Common myeloid progenitor, CD34-positive (primary cell): Measurements from ENCODE around the gene AFTPH.

Experiments
- CTCF ChIA-PET: fragments of 350-600 bp; sonication (Branson Sonifier 250); formaldehyde crosslinking; loops from one replicate; lab custom pipeline; 2021; ENCODE audit warnings: antibody characterized with exemption; lab: Charles Lee
- POLR2A ChIA-PET: fragments of 350-600 bp; sonication (Branson Sonifier 250); formaldehyde crosslinking; loops from one replicate; lab custom pipeline; 2021; ENCODE audit warnings: antibody characterized with exemption; lab: Charles Lee
- DNase-seq, 3 donors: peaks; one replicate each; pipeline versions ENCODE4 v3.0.0 to v3.0.0-alpha.2; 2013
- H3K27ac ChIP-seq, 2 experiments: 1 replicate in 1 of 2; 2 replicates in 1 of 2; pipeline ENCODE4 v1.7.0; 2013; ENCODE audit warnings: inconsistent platforms in 2 of 2, low read length in 2 of 2, mild to moderate bottlenecking in 2 of 2, low read depth in 1 of 2, moderate library complexity in 1 of 2; ENCODE audit not compliant: severe bottlenecking in 2 of 2, insufficient read depth in 1 of 2, poor library complexity in 1 of 2
- H3K27me3 ChIP-seq, 5 experiments: replicated peaks in 2 of 5; 1 replicate in 3 of 5; 2 replicates in 2 of 5; pipeline versions ENCODE4 v1.6.1 to v1.7.0; 2013; ENCODE audit warnings: low read length in 4 of 5, mild to moderate bottlenecking in 2 of 5, moderate library complexity in 2 of 5, inconsistent platforms in 1 of 5; ENCODE audit not compliant: insufficient read depth in 5 of 5, control insufficient read depth in 4 of 5
- H3K36me3 ChIP-seq, 4 experiments: 1 replicate in 2 of 4; 2 replicates in 2 of 4; pipeline versions ENCODE4 v1.6.1 to v1.7.0; 2013; ENCODE audit warnings: low read length in 3 of 4, control low read depth in 1 of 4, mild to moderate bottlenecking in 1 of 4; ENCODE audit not compliant: control insufficient read depth in 4 of 4, insufficient read depth in 4 of 4
- H3K4me1 ChIP-seq, 4 experiments: 1 replicate in 3 of 4; 2 replicates in 1 of 4; pipeline versions ENCODE4 v1.6.1 to v1.7.1; 2013; ENCODE audit warnings: low read length in 3 of 4, mild to moderate bottlenecking in 3 of 4, control low read depth in 1 of 4, inconsistent platforms in 1 of 4, moderate library complexity in 1 of 4; ENCODE audit not compliant: control insufficient read depth in 4 of 4, insufficient read depth in 4 of 4; ENCODE audit errors: control extremely low read depth in 1 of 4
- H3K4me3 ChIP-seq, 7 experiments: 1 replicate in 4 of 7; 2 replicates in 3 of 7; pipeline versions ENCODE4 v1.5.1 to v1.7.0; 2013; ENCODE audit warnings: mild to moderate bottlenecking in 7 of 7, low read length in 6 of 7, moderate library complexity in 6 of 7, inconsistent platforms in 2 of 7, low read depth in 2 of 7, control low read depth in 1 of 7; ENCODE audit not compliant: insufficient read depth in 4 of 7, control insufficient read depth in 1 of 7; ENCODE audit errors: extremely low read depth in 1 of 7
- H3K9me3 ChIP-seq, 5 experiments: 1 replicate in 4 of 5; 2 replicates in 1 of 5; pipeline versions ENCODE4 v1.6.1 to v1.7.1; 2013; ENCODE audit warnings: low read length in 4 of 5, mild to moderate bottlenecking in 2 of 5, inconsistent platforms in 1 of 5, low read depth in 1 of 5, moderate library complexity in 1 of 5; ENCODE audit not compliant: control insufficient read depth in 4 of 5, insufficient read depth in 2 of 5; ENCODE audit errors: control extremely low read depth in 1 of 5
- WGBS: methylation state at CpG from one replicate; pipeline ENCODE4 v1.1.5; 2013; ENCODE audit not compliant: insufficient coverage; 5-methylcytosine and 5-hydroxymethylcytosine counted together

AFTPH gene

DNA sequence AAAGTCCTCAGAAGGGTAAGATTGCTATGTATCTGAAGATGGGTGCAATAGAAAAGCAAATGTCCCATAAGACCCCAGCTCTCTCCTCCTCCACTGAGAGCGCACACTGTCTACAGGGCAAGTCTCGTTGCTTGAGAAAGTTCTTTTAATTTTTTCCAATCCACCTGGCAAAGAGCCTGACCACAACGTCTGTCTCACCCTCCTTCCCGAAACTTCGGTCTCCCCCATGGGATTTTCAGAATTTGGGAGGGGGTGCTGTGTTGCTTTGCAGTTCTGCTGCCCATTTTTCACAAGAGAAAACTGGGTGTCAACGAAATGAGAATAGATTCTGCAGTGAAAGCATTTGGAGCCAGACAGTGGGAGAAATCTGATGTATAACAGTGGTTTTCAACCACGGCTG, 89.1 kb downstream of the AFTPH start:
- Histone ChIP-seq H3K27me3 (no peaks in the 10 kb centered on the region), H3K27ac (no peak overlapping the region), H3K36me3 (no peaks in the 10 kb centered on the region), H3K4me3 (no peak overlapping the region), H3K9me3 (no peaks in the 10 kb centered on the region), H3K4me1 (peaks cover 9 to 41% (median 28%) of the 10 kb centered on the region in 4 experiments)
- ChIA-PET CTCF (interaction anchor here (0.6 to 1.0 kb wide), 3 partner anchors 21 to 238 kb away, joined by 3 read pairs; no protein-coding TSS in a partner anchor), POLR2A (no interaction called here)
- DNase-seq = no peak
- WGBS = 80% methylated on average over 1 of the region's 7 CpGs

DNA sequence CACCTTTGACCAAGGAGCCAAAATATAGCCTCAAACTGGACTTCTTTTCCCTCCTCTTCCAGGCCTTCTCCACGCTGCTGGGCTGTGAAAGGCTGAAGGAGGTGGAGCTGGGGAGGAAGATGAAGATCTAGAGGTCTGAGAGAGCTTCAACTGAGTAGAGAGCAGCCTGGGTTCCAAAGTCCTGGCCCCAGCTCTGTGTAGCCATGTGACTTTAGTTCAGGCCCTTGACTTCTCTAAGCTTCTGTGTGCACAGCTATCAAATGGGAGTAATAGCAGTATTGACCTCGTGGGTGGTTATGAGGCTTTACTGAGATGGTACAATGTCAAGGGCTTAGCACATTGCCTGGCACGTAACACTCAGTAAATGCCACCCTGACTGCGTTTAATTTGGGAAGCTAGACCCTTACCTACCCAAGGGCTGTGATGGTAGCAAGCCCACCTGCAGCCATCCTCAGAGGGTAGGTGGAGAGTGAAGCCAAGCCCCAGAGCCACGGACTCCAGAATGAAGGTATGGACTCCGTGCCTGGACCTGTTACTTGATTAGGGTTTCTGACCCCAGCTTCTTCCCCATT, 91.2 kb downstream of the AFTPH start:
- ChIA-PET CTCF (interaction anchor here (0.7 to 6.7 kb wide), 8 partner anchors 8 to 252 kb away, joined by 3 to 44 read pairs (median 8); no protein-coding TSS in a partner anchor), POLR2A (no interaction called here)
- Histone ChIP-seq H3K36me3 (no peaks in the 10 kb centered on the region), H3K27me3 (no peaks in the 10 kb centered on the region), H3K4me3 (no peak overlapping the region), H3K4me1 (peaks cover 5 to 31% (median 16%) of the 10 kb centered on the region in 4 experiments), H3K9me3 (no peaks in the 10 kb centered on the region), H3K27ac (no peak overlapping the region)
- no peak for DNase-seq
- 100% methylated on average over 4 of the region's 6 CpGs for WGBS

DNA sequence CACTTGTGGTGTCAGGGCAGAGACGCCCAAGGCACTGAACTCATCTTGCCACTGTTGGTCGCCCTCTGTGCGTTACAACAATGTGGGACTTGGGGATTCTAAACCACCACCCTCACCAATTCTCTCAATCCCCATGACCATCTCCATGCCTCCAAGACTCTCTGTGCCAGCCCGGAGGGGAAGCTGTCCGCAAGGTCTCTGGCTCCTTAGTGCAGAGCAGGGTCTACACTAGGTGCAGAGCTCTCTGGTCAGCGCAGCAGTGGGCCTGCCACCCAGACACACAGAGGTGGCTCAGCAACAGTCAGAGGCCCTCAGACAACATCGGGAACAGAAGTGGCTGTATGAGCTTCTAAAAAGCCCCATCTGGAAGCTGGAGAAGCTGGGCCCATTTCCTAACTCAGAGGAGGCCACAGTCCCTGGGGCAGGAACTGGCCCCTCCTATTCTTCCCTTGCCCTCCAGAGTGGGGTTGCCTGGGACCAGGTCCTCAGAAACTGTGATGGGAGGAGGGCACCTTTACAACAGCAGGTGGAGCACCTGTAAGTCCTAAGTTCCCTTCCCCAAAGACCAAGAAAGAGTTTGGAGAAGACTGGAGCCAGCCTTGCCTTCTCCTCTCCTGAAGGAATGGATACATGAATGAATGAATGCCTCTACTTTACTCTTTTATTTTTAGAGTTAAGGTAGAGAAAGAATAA, 91.9 kb downstream of the AFTPH start:
- Histone ChIP-seq H3K4me3 (no peak overlapping the region), H3K9me3 (no peaks in the 10 kb centered on the region), H3K27me3 (no peaks in the 10 kb centered on the region), H3K4me1 (peaks cover 5 to 31% (median 16%) of the 10 kb centered on the region in 4 experiments), H3K27ac (no peak overlapping the region), H3K36me3 (no peaks in the 10 kb centered on the region)
- ChIA-PET CTCF (interaction anchor here (1.0 to 6.7 kb wide), 16 partner anchors 9 to 376 kb away, joined by 3 to 44 read pairs (median 5); no protein-coding TSS in a partner anchor), POLR2A (interaction anchor here (1.1 kb wide), 1 partner anchor 7 kb away, joined by 3 read pairs; no protein-coding TSS in a partner anchor)
- 98% methylated on average over 5 of the region's 7 CpGs for WGBS
- no peak for DNase-seq

DNA sequence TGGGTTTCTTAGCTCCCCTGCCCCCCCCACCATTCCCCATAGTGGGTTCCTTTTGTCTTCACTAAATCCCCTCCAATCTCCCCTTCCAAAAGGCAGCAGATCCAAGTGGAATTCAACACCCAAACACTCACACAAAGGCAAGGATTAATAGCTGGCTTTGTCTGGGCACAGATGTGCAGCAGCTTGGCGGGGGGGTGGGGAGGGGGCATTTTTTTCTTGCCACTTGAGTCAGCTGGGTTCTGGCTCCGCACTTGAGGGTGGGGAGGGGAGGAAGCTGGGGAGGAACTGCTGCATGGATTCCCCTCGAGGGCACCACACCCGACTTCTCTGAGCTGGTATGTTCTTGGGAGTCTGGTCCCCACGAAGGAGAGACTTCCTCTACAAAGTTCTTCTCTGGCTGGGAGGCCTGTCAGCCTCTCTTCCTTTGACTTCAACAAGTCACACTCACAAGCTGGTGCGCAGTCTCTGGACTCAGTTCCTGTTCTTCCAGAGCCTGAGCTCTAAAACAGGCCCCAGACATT, 93.6 kb downstream of the AFTPH start:
- CTCF ChIA-PET = interaction anchor here (1.2 to 6.7 kb wide), 9 partner anchors 10 to 374 kb away, joined by 3 to 44 read pairs (median 7); no protein-coding TSS in a partner anchor
- peak in 2 of 3 donors; percentile 54 to 59 for DNase-seq
- Histone ChIP-seq H3K4me3 (no peak overlapping the region), H3K27ac (no peak overlapping the region), H3K9me3 (no peaks in the 10 kb centered on the region), H3K36me3 (no peaks in the 10 kb centered on the region), H3K4me1 (peaks cover 5 to 31% (median 16%) of the 10 kb centered on the region in 4 experiments), H3K27me3 (no peaks in the 10 kb centered on the region)
- POLR2A ChIA-PET = interaction anchor here (0.6 to 1.2 kb wide), 2 partner anchors 10 to 12 kb away, joined by 3 read pairs; no protein-coding TSS in a partner anchor
- WGBS = 3% methylated on average over 3 of the region's 6 CpGs

DNA sequence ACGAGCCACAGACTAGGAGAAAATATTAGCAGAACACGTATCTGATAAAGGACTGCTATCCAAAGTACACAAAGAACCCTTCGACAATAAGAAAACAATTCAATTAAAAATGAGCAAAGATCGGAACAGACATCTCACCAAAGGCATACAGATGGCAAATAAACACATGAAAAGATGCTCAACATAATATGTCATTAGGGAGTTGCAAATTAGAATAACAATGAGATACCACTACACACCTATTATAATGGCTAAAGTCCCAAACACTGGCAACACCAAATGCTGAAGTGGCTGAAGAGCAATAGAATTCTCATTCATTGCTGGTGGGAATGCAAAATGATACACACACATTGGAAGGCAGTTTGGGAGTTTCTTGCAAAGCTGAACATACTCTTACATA, 96.5 kb downstream of the AFTPH start:
- peaks cover 5 to 23% (median 16%) of the 10 kb centered on the region in 4 experiments for H3K4me1 ChIP-seq
- no peak for DNase-seq
- ChIA-PET CTCF (interaction anchor here (1.2 to 2.1 kb wide), 2 partner anchors 9 to 34 kb away, joined by 5 to 6 read pairs; no protein-coding TSS in a partner anchor), POLR2A (no interaction called here)
- H3K9me3 ChIP-seq = no peaks in the 10 kb centered on the region
- no peaks in the 10 kb centered on the region for H3K27me3 ChIP-seq
- H3K4me3 ChIP-seq = no peak overlapping the region
- no peak overlapping the region for H3K27ac ChIP-seq
- 93% methylated on average over 3 of the region's 4 CpGs for WGBS
- H3K36me3 ChIP-seq = no peaks in the 10 kb centered on the region

DNA sequence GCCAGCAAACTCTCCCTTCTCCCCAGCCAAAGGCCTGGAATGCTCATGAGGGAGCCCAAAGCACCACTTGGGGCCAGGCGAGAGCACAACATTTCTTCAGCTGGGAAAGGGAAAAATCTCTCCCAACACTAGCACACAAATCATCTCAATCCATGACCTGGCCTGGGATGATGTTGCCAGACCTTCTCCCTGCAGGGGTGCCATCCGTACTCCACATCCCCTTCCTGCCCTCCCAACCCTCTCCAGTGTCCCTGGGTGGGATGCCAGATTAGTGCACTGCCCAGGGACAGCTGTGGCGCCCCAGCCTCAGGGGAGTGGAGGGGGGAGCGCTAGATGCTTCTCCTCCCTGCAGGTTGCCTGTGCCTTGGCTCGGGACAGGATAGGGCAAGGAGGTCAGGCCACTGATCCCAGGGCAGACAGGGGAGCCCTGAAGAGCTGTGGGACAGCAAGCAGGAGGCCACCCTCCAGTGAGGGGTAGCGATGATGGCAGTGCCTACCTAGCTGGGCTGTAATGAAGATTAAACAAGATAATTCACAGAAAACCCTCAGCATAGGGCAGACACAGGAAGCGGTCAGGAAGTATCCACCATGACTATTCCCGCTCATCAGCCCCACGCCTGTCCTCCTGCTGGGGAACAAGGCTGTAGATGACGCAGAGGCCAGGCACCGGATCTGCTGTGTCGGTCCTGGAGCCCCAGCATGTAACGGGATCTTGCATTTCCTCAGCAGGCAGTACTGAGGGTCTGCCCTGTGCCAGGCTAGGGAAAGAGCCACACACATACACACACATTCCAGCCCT, 98.5 kb downstream of the AFTPH start:
- Histone ChIP-seq H3K4me3 (no peak overlapping the region), H3K27ac (no peak overlapping the region), H3K36me3 (no peaks in the 10 kb centered on the region), H3K9me3 (no peaks in the 10 kb centered on the region), H3K4me1 (peaks cover 0 to 7% (median 5%) of the 10 kb centered on the region in 4 experiments), H3K27me3 (no peaks in the 10 kb centered on the region)
- no peak for DNase-seq
- WGBS = 88% methylated on average over 10 of the region's 13 CpGs
- POLR2A ChIA-PET = no interaction called here
- CTCF ChIA-PET = interaction anchor here (0.9 to 1.3 kb wide), 3 partner anchors 9 to 190 kb away, joined by 3 to 4 read pairs (median 3); no protein-coding TSS in a partner anchor
